ENCODE measurements around the gene ZBTB34. TPM values are rescaled to one million over a fixed set of nuclear protein-coding genes. Genes with fewer than 3 reads are reported as not detected.

Gene ZBTB34
- total RNA-seq, 3 donors from 2014 or later (not counting 1 experiment from before 2014, with no cell fraction given): 8.9 to 13.9 (median 12.0) TPM

DNA sequence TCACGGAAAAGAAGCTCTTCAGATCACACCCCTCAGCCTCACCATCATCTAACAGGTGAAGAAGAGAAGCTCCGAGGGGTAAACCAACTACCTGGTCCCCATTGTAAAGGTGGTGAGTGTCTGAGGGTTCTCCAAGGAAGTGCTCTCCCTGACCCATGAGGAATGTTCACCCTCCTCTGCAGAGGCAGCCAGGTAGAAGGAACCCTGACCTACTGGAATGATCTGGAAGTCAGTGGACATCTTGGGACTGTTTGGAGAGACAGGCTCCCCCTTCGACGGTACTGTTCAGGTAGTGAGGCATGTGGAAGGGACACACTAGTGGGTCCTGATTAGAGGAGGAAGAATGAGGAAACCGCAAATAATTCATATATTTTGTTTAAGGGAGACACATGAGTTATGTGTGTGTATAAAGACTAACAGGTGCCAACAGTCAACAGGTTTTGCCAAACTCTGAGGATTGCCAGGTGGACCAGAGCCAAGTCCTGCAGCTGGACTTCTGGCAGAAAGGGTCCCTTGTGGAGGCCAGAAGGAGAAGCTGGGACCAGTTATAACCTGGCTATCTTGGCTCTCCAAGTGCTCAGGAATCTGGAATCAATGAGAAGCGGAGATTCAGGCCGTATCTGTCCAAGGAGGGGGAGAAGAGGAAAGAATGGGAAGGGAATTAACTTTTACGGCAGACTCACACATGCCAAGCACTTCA is 3.0 kb upstream of the ZBTB34 start:
- Mint-ChIP-seq H3K9me3 (no peaks in the 10 kb centered on the region), H3K27ac (no peak overlapping the region), H3K27me3 (ENCODE audit: low read depth in 2 of 2) (peaks cover 19 to 25% of the 10 kb centered on the region in 2 donors), H3K4me1 (peaks cover 12 to 13% of the 10 kb centered on the region in 2 donors), H3K4me3 (no peak overlapping the region), H3K36me3 (no peaks in the 10 kb centered on the region)
- Histone ChIP-seq H3K4me3 (ENCODE audit: low read length) (no peak overlapping the region), H3K36me3 (ENCODE audit: control insufficient read depth, insufficient read depth, low read length) (no peaks in the 10 kb centered on the region), H3K27ac (ENCODE audit: low read length) (no peak overlapping the region), H3K4me1 (ENCODE audit: control insufficient read depth, insufficient read depth, low read length) (peaks cover 22% of the 10 kb centered on the region), H3K9me3 (ENCODE audit: control insufficient read depth, insufficient read depth, low read length) (no peaks in the 10 kb centered on the region), H3K27me3 (ENCODE audit: control insufficient read depth, insufficient read depth, low read length) (no peaks in the 10 kb centered on the region)
- WGBS (ENCODE audit: insufficient coverage): 82% methylated on average over 5 of the region's 8 CpGs
- ATAC-seq: no peak
- no peak for DNase-seq
- intact Hi-C loops (cut with micrococcal nuclease): no loop called here
- TF ChIP-seq, protein P1, sequence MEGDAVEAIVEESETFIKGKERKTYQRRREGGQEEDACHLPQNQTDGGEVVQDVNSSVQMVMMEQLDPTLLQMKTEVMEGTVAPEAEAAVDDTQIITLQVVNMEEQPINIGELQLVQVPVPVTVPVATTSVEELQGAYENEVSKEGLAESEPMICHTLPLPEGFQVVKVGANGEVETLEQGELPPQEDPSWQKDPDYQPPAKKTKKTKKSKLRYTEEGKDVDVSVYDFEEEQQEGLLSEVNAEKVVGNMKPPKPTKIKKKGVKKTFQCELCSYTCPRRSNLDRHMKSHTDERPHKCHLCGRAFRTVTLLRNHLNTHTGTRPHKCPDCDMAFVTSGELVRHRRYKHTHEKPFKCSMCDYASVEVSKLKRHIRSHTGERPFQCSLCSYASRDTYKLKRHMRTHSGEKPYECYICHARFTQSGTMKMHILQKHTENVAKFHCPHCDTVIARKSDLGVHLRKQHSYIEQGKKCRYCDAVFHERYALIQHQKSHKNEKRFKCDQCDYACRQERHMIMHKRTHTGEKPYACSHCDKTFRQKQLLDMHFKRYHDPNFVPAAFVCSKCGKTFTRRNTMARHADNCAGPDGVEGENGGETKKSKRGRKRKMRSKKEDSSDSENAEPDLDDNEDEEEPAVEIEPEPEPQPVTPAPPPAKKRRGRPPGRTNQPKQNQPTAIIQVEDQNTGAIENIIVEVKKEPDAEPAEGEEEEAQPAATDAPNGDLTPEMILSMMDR (IDR thresholded peaks at IDR 0.05): no peak

DNA sequence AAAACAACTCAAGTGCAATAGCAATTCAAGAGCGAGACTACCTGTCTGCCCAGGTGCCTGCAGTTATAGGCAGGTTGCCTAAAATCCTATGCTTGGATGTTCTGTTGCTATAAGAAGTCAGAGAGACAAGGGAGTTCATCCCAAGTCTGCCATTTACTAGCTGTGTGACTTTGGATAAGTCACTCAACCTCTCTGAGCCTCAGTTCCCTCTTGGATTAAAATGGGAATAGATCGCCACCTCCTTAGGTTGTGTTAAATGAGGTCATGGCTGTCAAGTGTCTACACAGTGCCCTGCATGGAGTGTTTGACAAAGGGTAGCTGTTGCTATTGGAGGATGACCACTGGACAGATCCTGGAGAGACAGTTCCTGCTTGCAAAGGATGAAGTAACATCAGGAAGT is 1.3 kb upstream of the ZBTB34 start:
- Mint-ChIP-seq H3K4me1 (peaks cover 21 to 24% of the 10 kb centered on the region in 2 donors), H3K27me3 (ENCODE audit: low read depth in 2 of 2) (peaks cover 18 to 19% of the 10 kb centered on the region in 2 donors), H3K27ac (peak overlapping the region; percentile 53 to 83), H3K9me3 (no peaks in the 10 kb centered on the region), H3K36me3 (no peaks in the 10 kb centered on the region), H3K4me3 (peak overlapping the region; percentile 81)
- ATAC-seq (no peak), DNase-seq (no peak)
- H3K4me1 ChIP-seq (ENCODE audit: control insufficient read depth, insufficient read depth, low read length): peaks cover 24% of the 10 kb centered on the region
- H3K36me3 ChIP-seq (ENCODE audit: control insufficient read depth, insufficient read depth, low read length): peaks cover 3% of the 10 kb centered on the region
- H3K4me3 ChIP-seq (ENCODE audit: low read length): no peak overlapping the region
- no peaks in the 10 kb centered on the region for H3K27me3 ChIP-seq (ENCODE audit: control insufficient read depth, insufficient read depth, low read length)
- intact Hi-C loops (cut with micrococcal nuclease): no loop called here
- H3K27ac ChIP-seq (ENCODE audit: low read length): no peak overlapping the region
- no peaks in the 10 kb centered on the region for H3K9me3 ChIP-seq (ENCODE audit: control insufficient read depth, insufficient read depth, low read length)
- WGBS (ENCODE audit: insufficient coverage): 98% methylated on average over 2 of the region's 2 CpGs
- TF ChIP-seq, protein P1 (IDR thresholded peaks at IDR 0.05): no peak

DNA sequence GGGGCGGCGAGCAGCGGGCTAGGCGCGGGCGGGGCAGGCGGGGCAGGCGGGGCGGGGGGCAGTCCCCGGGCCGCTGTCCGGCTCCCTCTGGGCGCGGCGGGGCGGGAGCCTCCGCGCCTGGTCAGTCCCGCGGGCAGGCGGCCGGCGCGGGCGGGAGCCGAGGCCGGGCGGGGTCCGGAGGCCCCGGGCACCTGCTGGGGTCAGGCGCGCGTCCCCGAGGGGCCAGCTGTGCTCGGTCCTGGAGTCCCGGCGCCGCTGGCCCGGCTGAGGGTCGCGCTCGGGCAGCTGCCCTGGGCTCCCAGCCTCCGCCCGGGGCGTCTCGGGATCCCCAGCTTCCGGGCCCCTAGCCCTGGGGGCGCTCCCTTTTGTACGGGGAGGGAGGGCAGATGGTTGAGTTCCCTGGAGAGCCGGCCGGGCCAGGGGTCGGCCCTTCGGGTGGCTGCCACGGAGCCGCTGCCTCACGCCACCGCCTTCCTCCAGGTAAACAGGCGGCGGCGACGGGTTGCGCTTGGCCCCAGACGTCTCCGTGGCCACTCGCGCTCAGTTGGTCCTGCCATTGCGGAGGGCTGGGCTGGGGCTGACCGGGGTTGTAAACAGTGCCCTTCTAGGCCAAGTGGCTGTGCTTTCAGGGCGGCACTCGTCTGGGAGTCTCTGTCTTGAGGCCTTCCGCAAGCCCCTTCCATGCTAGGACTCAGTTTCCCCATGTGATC is 473 bp downstream of the ZBTB34 start:
- ATAC-seq (peak; percentile 22 to 27 (median 22)), DNase-seq (peak; percentile 21 to 37)
- H3K4me1 ChIP-seq (ENCODE audit: control insufficient read depth, insufficient read depth, low read length): peaks cover 24% of the 10 kb centered on the region
- TF ChIP-seq, protein P1 (IDR thresholded peaks at IDR 0.05): no peak
- H3K4me3 ChIP-seq (ENCODE audit: low read length): peak overlapping the region; percentile 62
- peaks cover 13 to 15% of the 10 kb centered on the region in 2 donors for H3K27me3 Mint-ChIP-seq (ENCODE audit: low read depth in 2 of 2)
- no peaks in the 10 kb centered on the region for H3K36me3 Mint-ChIP-seq
- intact Hi-C loops (cut with micrococcal nuclease): no loop called here
- peak overlapping the region; percentile 75 to 83 for H3K27ac Mint-ChIP-seq
- under 1% methylated on average over 71 of the region's 71 CpGs for WGBS (ENCODE audit: insufficient coverage)
- peaks cover 7% of the 10 kb centered on the region for H3K36me3 ChIP-seq (ENCODE audit: control insufficient read depth, insufficient read depth, low read length)
- no peaks in the 10 kb centered on the region for H3K27me3 ChIP-seq (ENCODE audit: control insufficient read depth, insufficient read depth, low read length)
- peak overlapping the region; percentile 93 for H3K4me3 Mint-ChIP-seq
- H3K9me3 Mint-ChIP-seq: no peaks in the 10 kb centered on the region
- no peaks in the 10 kb centered on the region for H3K9me3 ChIP-seq (ENCODE audit: control insufficient read depth, insufficient read depth, low read length)
- peaks cover 21 to 30% of the 10 kb centered on the region in 2 donors for H3K4me1 Mint-ChIP-seq
- H3K27ac ChIP-seq (ENCODE audit: low read length): peak overlapping the region; percentile 41
